Body of pancreas (tissue), 4 donors: ENCODE measurements around the gene MFAP4. TPM values are rescaled to one million over a fixed set of nuclear protein-coding genes. Genes with fewer than 3 reads are reported as not detected.
A peak's percentile ranks its signal among the peaks of the same experiment; 100 is the strongest.

Source experiments
- ATAC-seq: fragments of 150-250 bp; one replicate; pipeline ENCODE4 v1.9.1; 2016
- DNase-seq, 4 donors: peaks; one replicate each; pipeline ENCODE4 v3.0.0-alpha.2; 2019
- H3K27ac ChIP-seq, 4 donors: fragments of 200-600 bp; sonication (generic); 1 replicate in 3 of 4; 2 replicates in 1 of 4; pipeline versions ENCODE4 v1.5.1 to v1.6.1; 2016 to 2019; ENCODE audit warnings: mild to moderate bottlenecking in 1 of 4, mixed read lengths in 1 of 4, moderate library complexity in 1 of 4
- H3K27me3 ChIP-seq, 2 donors: fragments of 200-600 bp; sonication (generic); one replicate each; pipeline ENCODE4 v1.6.0; 2016; ENCODE audit warnings: mild to moderate bottlenecking in 1 of 2
- H3K36me3 ChIP-seq, 2 donors: fragments of 200-600 bp; sonication (generic); replicated peaks in 1 of 2; 2 replicates each; pipeline ENCODE4 v1.5.1; 2016; ENCODE audit warnings: low read depth in 2 of 2; ENCODE audit not compliant: insufficient read depth in 1 of 2
- H3K4me1 ChIP-seq: fragments of 200-600 bp; sonication (generic); one replicate; pipeline ENCODE4 v1.6.0; 2016
- H3K4me3 ChIP-seq, 2 donors: fragments of 200-600 bp; sonication (generic); 1 replicate in 1 of 2; 2 replicates in 1 of 2; pipeline ENCODE4 v1.5.1; 2016 to 2019
- H3K9me3 ChIP-seq, 3 donors: fragments of 200-600 bp; sonication (generic); 1 replicate in 2 of 3; 2 replicates in 1 of 3; pipeline ENCODE4 v1.5.1; 2016
- POLR2A ChIP-seq, 3 donors: fragments of 450-650 bp; IDR thresholded peaks; one replicate each; pipeline ENCODE4 v1.6.1; 2016; ENCODE audit warnings: antibody characterized with exemption in 3 of 3, mild to moderate bottlenecking in 2 of 3
- WGBS, 2 donors: methylation state at CpG; one replicate each; pipeline ENCODE4 v1.1.5; 2017; 5-methylcytosine and 5-hydroxymethylcytosine counted together
- intact Hi-C: fragments of 100-400 bp; cut with DNase I; formaldehyde crosslinking; loops from one replicate; pipeline ENCODE4 v1.15.1; 2023
- total RNA-seq, 2 donors: library from RNA; depleted of rRNA; stranded (reverse); fragments of >200 nt; gene quantifications; one replicate each; pipeline ENCODE4 v1.1.0, GENCODE V29; 2016
- TF ChIP-seq, protein P1 (sequence below), 7 experiments: fragments of 450-650 bp in 4 of 7; fragments of 200-600 bp in 3 of 7; sonication (generic) in 3 of 7; IDR thresholded peaks; one replicate each; pipeline ENCODE4 v1.5.1; 2016 to 2019; ENCODE audit warnings: antibody characterized with exemption in 7 of 7

Gene MFAP4
- total RNA-seq, 2 donors from 2014 or later = 25.7 to 35.3 TPM

DNA sequence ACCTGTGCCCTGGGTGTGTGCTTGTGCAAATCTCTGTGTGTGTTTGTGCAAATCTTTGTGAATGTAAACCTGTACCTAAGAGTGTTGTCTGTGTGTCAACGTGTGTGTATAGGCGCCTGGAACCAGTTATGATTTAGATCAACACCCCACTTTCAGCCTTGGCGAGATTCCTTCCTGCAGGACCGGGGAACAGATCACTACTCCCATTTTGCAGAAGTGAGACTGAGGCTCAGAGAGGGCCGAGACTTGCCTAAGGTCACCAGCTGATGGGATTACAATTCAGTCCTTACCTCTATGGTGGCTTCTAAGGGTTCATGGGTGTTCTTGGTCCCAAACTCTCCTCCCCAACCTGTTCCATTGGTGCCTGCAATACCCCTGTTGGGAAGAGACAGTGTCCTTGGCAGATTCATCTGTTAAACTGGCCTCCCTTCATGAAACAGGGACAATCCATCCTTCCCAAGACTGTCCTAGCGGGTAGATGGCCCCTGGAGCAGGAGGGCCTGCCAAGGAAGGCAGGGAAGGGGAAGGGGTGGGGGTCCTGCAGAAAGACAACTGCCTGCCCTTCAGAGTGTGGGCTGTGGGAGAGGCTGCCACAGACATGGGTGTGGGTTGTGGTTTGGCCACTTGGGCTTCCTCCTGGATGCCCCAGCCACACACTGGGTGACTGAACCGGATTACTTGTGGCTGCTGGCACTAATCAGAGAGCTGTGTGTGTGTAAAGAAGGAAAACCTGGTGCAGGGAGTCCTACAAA is 15.6 kb downstream of the MFAP4 start:
- intact Hi-C loops = no loop called here
- Histone ChIP-seq H3K4me3 (no peak overlapping the region), H3K36me3 (no peaks in the 10 kb centered on the region), H3K9me3 (no peaks in the 10 kb centered on the region), H3K4me1 (no peaks in the 10 kb centered on the region), H3K27me3 (no peaks in the 10 kb centered on the region), H3K27ac (no peak overlapping the region)
- no peak for ATAC-seq
- WGBS, 2 donors = 72 to 88% methylated on average over 7 of the region's 7 CpGs
- DNase-seq = peak in 1 of 4 donors; percentile 2
- no peak for TF ChIP-seq POLR2A (IDR thresholded peaks at IDR 0.05)
- TF ChIP-seq, protein P1, sequence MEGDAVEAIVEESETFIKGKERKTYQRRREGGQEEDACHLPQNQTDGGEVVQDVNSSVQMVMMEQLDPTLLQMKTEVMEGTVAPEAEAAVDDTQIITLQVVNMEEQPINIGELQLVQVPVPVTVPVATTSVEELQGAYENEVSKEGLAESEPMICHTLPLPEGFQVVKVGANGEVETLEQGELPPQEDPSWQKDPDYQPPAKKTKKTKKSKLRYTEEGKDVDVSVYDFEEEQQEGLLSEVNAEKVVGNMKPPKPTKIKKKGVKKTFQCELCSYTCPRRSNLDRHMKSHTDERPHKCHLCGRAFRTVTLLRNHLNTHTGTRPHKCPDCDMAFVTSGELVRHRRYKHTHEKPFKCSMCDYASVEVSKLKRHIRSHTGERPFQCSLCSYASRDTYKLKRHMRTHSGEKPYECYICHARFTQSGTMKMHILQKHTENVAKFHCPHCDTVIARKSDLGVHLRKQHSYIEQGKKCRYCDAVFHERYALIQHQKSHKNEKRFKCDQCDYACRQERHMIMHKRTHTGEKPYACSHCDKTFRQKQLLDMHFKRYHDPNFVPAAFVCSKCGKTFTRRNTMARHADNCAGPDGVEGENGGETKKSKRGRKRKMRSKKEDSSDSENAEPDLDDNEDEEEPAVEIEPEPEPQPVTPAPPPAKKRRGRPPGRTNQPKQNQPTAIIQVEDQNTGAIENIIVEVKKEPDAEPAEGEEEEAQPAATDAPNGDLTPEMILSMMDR (IDR thresholded peaks at IDR 0.05) = no peak

DNA sequence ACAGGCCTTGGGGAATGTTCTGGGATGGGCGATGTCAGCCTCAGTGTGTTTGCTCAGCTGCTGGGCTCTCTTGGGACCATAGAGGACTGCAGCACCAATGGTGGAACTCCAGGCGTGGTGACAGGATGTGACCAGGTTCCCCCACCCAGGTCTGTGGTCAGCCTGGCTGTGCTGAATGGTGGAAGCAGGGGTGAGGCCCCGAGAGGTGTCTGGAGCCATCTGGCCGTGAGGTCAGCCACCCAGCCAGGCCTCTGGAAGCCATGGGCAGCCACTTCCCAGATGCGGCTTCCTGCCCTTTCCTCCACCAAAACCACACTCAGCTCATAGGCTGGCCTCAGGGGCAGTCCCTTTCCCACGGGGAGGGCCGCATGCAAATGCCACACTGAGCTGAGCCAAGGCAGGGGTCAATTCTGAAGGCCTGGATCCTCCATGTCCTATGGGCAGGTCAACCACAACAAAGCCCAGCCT is 16.5 kb downstream of the MFAP4 start:
- Histone ChIP-seq H3K4me3 (no peak overlapping the region), H3K27me3 (no peaks in the 10 kb centered on the region), H3K9me3 (no peaks in the 10 kb centered on the region), H3K36me3 (no peaks in the 10 kb centered on the region), H3K4me1 (no peaks in the 10 kb centered on the region), H3K27ac (no peak overlapping the region)
- intact Hi-C loops = no loop called here
- DNase-seq (peak in 1 of 4 donors; percentile 26), ATAC-seq (no peak)
- WGBS, 2 donors = 60 to 82% methylated on average over 6 to 7 of the region's 7 CpGs
- no peak for TF ChIP-seq POLR2A (IDR thresholded peaks at IDR 0.05)
- TF ChIP-seq, protein P1 (IDR thresholded peaks at IDR 0.05) = no peak

DNA sequence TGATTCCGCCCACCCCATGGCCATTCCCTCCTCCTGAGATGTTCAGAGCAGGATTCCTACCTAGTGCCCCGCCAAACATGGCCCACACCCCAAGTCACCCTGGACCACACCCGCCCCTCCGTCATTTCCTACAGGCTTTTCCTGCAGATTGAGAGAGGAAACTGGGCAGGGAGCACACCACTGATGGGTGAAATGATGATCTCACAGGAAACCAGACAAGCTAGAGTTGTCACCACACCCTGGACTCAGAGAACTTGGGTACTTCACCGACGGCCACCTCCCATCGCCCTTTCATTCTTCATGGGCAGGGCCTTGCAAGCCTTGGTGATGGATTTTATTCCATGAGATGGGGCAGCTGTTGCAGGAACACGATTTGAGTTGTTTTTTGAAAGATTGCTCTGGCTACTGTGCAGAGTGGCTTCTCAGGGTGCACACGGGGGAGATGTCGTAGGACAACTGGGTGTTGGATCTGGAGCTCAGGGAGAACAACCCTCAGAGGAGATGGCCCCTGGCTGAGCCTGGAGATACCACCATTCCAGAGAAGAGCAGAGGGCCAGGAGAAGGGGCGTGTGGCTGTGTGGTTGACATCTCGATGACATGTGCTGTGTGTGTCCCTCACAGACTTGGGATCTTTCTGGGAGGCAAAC is 17.0 kb downstream of the MFAP4 start:
- TF ChIP-seq, protein P1 (IDR thresholded peaks at IDR 0.05) = no peak
- TF ChIP-seq POLR2A (IDR thresholded peaks at IDR 0.05) = no peak
- WGBS, 2 donors = 84 to 86% methylated on average over 12 of the region's 12 CpGs
- DNase-seq (peak in 1 of 4 donors; percentile 9), ATAC-seq (no peak)
- Histone ChIP-seq H3K36me3 (no peaks in the 10 kb centered on the region), H3K27me3 (no peaks in the 10 kb centered on the region), H3K4me3 (no peak overlapping the region), H3K9me3 (no peaks in the 10 kb centered on the region), H3K27ac (no peak overlapping the region), H3K4me1 (peaks cover 3% of the 10 kb centered on the region)
- intact Hi-C loops = loop anchor here (5.0 kb wide), 1 partner anchor 77 kb away; no protein-coding TSS in a partner anchor

DNA sequence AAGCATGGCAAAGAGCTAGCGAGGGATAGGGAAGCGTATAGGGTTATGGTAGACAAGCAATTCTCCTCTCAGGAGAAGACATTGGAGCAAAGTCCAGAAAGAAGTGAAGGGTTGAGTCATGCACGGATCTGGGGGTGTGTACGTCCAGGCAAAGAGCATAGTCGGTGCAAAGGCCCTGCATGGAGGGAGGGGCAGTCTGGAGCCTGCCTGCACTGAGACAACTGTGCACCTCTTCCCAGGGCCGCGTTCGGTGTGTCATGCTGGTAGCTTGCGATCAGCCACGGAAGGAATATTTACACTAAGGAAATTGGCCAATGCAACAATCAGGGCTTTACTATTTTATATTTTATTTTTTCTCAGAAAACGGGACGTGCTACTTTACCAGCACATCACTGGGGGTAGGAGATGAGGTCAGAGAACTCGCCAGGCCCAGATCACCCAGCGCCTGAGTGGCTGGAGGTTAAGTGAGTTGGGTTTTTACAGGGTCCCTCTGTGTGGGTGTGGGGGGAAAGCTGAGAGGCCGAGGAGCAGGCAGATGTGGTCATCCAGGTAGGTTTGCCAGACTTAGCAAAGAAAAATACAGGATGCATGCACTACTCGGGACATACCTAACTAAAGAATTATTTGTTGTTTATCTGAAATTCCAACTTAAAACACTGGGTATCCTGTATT is 17.7 kb downstream of the MFAP4 start:
- 88 to 90% methylated on average over 16 of the region's 16 CpGs for WGBS, 2 donors
- TF ChIP-seq POLR2A (IDR thresholded peaks at IDR 0.05) = no peak
- TF ChIP-seq, protein P1 (IDR thresholded peaks at IDR 0.05) = no peak
- ATAC-seq (no peak), DNase-seq (peak in 1 of 4 donors; percentile 6)
- intact Hi-C loops = loop anchor here (5.0 kb wide), 1 partner anchor 78 kb away; no protein-coding TSS in a partner anchor
- no peaks in the 10 kb centered on the region for H3K27me3 ChIP-seq
- no peak overlapping the region for H3K27ac ChIP-seq
- no peak overlapping the region for H3K4me3 ChIP-seq
- H3K9me3 ChIP-seq = no peaks in the 10 kb centered on the region
- no peaks in the 10 kb centered on the region for H3K36me3 ChIP-seq
- H3K4me1 ChIP-seq = peaks cover 10% of the 10 kb centered on the region
